Upper lobe of left lung (tissue), 6 donors: ENCODE results near the gene CACNG8. TPM values are rescaled to one million over a fixed set of nuclear protein-coding genes. Genes with fewer than 3 reads are reported as not detected.

Experiments
- ATAC-seq, 2 donors: fragments of 200-7000 bp; cut with Tn5 transposase; one replicate each; pipeline ENCODE4 v1.9.1; 2022; ENCODE audit warnings: mild to moderate bottlenecking in 2 of 2, moderate library complexity in 2 of 2; ENCODE audit not compliant: low FRiP score in 2 of 2
- DNase-seq, 2 donors: peaks; one replicate each; pipeline ENCODE4 v3.0.0-alpha.2; 2019 to 2020
- H3K27ac ChIP-seq, 4 donors: fragments of 200-600 bp; sonication (generic); one replicate each; pipeline ENCODE4 v1.5.1; 2016 to 2019
- H3K27me3 ChIP-seq, 4 donors: fragments of 200-600 bp; sonication (generic); one replicate each; pipeline ENCODE4 v1.5.1; 2017 to 2019
- H3K36me3 ChIP-seq, 4 donors: fragments of 200-600 bp; sonication (generic); one replicate each; pipeline ENCODE4 v1.5.1; 2016 to 2019
- H3K4me1 ChIP-seq, 4 donors: fragments of 200-600 bp; sonication (generic); one replicate each; pipeline ENCODE4 v1.5.1; 2018 to 2019
- H3K4me3 ChIP-seq, 4 donors: fragments of 200-600 bp; sonication (generic); one replicate each; pipeline ENCODE4 v1.5.1; 2017 to 2019; ENCODE audit warnings: mild to moderate bottlenecking in 2 of 4, moderate library complexity in 1 of 4
- H3K9me3 ChIP-seq, 4 donors: fragments of 200-600 bp; sonication (generic); one replicate each; pipeline ENCODE4 v1.5.1; 2018 to 2019
- EP300 ChIP-seq, 4 donors: sonication (generic); formaldehyde crosslinking; IDR thresholded peaks; one replicate each; pipeline ENCODE4 v1.5.1; 2017; ENCODE audit warnings: antibody characterized with exemption in 4 of 4, control low read depth in 2 of 4
- POLR2A ChIP-seq, 4 donors: fragments of 450-650 bp; IDR thresholded peaks; one replicate each; pipeline ENCODE4 v1.5.1; 2016 to 2017; ENCODE audit warnings: antibody characterized with exemption in 4 of 4, mild to moderate bottlenecking in 2 of 4
- POLR2AphosphoS5 ChIP-seq, 2 donors: sonication (generic); formaldehyde crosslinking; IDR thresholded peaks; one replicate each; pipeline ENCODE4 v1.5.1; 2017; ENCODE audit warnings: antibody characterized with exemption in 2 of 2
- WGBS, 2 donors: methylation state at CpG; one replicate each; pipeline ENCODE4 v1.1.5; 2017 to 2018; 5-methylcytosine and 5-hydroxymethylcytosine counted together
- total RNA-seq, 6 donors: library from RNA; depleted of rRNA in 4 of 6; stranded (reverse); fragments of >200 nt in 4 of 6; gene quantifications; one replicate each; pipeline versions ENCODE4 v1.1.0 to v1.2.1, GENCODE V29; 2016 to 2021
- TF ChIP-seq, protein P1 (sequence below), 6 experiments: fragments of 450-650 bp in 4 of 6; fragments of 200-600 bp in 2 of 6; sonication (generic) in 2 of 6; IDR thresholded peaks; one replicate each; pipeline ENCODE4 v1.5.1; 2016 to 2019; ENCODE audit warnings: antibody characterized with exemption in 6 of 6
- donor health status: DM: no; HTN: no; CAD: no; lungs with moderate emphysema.
- donor health status: DM: no; HTN: yes; CAD: no; lungs with severe emphysema.

Gene CACNG8
- total RNA-seq, 6 donors from 2014 or later = 0.09 to 0.44 (median 0.26) TPM; not detected in 2

DNA sequence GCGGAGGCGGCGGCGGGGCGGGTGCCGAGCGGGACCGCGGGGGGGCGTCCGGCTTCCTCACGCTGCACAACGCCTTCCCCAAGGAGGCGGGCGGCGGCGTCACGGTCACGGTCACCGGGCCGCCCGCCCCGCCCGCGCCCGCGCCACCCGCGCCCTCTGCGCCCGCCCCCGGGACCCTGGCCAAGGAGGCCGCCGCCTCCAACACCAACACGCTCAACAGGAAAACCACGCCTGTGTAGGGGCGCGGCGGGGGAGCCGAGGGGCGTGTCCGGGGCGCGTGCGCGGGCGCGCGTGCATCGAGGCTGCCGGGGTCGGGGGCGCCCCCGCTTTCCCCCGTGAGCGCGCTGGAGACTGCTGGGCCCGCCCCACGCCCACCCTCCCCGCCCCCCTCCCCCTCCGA lies 19.9 kb downstream of the CACNG8 start:
- Histone ChIP-seq H3K4me3 (peak overlapping the region in 3 of 4 donors; percentile 30 to 37 (median 33)), H3K27me3 (peaks cover 2 to 48% (median 25%) of the 10 kb centered on the region in 4 donors), H3K36me3 (no peaks in the 10 kb centered on the region), H3K27ac (no peak overlapping the region), H3K4me1 (peaks cover 20 to 40% (median 27%) of the 10 kb centered on the region in 4 donors), H3K9me3 (peaks cover 0 to 5% (median 0%) of the 10 kb centered on the region in 4 donors)
- ATAC-seq (no peak), DNase-seq (peak; percentile 31 to 90)
- TF ChIP-seq POLR2A (IDR thresholded peaks at IDR 0.05) = no peak
- TF ChIP-seq, protein P1, sequence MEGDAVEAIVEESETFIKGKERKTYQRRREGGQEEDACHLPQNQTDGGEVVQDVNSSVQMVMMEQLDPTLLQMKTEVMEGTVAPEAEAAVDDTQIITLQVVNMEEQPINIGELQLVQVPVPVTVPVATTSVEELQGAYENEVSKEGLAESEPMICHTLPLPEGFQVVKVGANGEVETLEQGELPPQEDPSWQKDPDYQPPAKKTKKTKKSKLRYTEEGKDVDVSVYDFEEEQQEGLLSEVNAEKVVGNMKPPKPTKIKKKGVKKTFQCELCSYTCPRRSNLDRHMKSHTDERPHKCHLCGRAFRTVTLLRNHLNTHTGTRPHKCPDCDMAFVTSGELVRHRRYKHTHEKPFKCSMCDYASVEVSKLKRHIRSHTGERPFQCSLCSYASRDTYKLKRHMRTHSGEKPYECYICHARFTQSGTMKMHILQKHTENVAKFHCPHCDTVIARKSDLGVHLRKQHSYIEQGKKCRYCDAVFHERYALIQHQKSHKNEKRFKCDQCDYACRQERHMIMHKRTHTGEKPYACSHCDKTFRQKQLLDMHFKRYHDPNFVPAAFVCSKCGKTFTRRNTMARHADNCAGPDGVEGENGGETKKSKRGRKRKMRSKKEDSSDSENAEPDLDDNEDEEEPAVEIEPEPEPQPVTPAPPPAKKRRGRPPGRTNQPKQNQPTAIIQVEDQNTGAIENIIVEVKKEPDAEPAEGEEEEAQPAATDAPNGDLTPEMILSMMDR (IDR thresholded peaks at IDR 0.05) = no peak
- no peak for TF ChIP-seq POLR2AphosphoS5 (IDR thresholded peaks at IDR 0.05)
- no peak for TF ChIP-seq EP300 (IDR thresholded peaks at IDR 0.05)
- 0% methylated on average over 1 of the region's 61 CpGs; no CpG with 5 or more reads in 1 of the 2 donors for WGBS, 2 donors

DNA sequence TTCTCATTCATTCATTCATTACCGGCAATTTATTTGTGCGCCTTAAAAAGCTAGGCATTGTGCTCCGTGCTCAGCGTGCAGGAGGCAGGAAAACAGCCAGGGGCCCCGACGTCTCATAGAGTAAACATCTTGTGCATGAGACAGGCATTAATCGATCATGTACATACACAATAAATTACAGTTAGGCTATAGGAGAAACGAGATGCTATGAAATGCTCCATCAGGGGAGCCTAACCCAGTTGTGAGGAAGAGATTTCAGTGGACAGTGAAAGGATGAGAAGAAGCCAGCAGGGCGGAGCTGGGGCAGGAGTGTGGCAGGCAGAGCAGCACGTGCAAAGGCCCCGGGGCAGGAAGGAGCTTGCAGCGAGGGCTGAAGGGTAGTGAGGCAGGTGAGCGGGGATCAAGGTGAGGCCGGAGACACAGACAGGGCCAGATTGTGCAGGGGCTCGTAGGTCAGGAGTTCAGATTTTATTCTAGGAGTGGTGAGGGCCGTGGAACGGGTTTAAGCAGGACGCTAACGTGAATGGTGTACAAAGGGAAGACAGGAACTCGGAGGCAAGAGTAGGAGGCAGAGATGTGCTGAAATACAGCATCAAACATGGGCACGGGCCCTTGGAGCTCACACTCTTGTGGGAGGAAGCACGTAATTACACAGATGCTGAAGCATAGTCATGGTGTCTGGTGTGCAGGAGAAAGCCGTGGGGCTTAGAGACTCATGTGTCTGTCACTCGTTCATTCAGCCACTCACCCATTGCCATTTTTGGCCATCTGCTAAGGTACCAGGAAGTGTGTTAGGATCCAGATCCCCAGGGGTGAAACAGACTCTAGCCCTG lies 20.9 kb downstream of the CACNG8 start:
- TF ChIP-seq EP300 (IDR thresholded peaks at IDR 0.05) (no peak), POLR2A (IDR thresholded peaks at IDR 0.05) (no peak)
- no peaks in the 10 kb centered on the region for H3K9me3 ChIP-seq
- peaks cover 0 to 41% (median 20%) of the 10 kb centered on the region in 4 donors for H3K27me3 ChIP-seq
- DNase-seq = no peak
- ATAC-seq = no peak
- H3K4me3 ChIP-seq = no peak overlapping the region
- peaks cover 11 to 31% (median 20%) of the 10 kb centered on the region in 4 donors for H3K4me1 ChIP-seq
- H3K27ac ChIP-seq = no peak overlapping the region
- WGBS, 2 donors = 73 to 84% methylated on average over 24 of the region's 24 CpGs
- no peaks in the 10 kb centered on the region for H3K36me3 ChIP-seq

GRCh38 chr19:53985863-53986262 lies 23.1 kb downstream of the CACNG8 start:
- H3K27me3 ChIP-seq = peaks cover 0 to 22% (median 11%) of the 10 kb centered on the region in 4 donors
- TF ChIP-seq EP300 (IDR thresholded peaks at IDR 0.05) = no peak
- TF ChIP-seq, protein P1 (IDR thresholded peaks at IDR 0.05) = no peak
- no peak for TF ChIP-seq POLR2AphosphoS5 (IDR thresholded peaks at IDR 0.05)
- TF ChIP-seq POLR2A (IDR thresholded peaks at IDR 0.05) = no peak
- 75 to 77% methylated on average over 6 of the region's 6 CpGs for WGBS, 2 donors
- no peak overlapping the region for H3K27ac ChIP-seq
- no peak for DNase-seq
- no peaks in the 10 kb centered on the region for H3K9me3 ChIP-seq
- H3K36me3 ChIP-seq = no peaks in the 10 kb centered on the region
- peaks cover 3 to 18% (median 8%) of the 10 kb centered on the region in 4 donors for H3K4me1 ChIP-seq
- no peak for ATAC-seq
- H3K4me3 ChIP-seq = no peak overlapping the region

GRCh38 chr19:53988981-53989380 lies 26.2 kb downstream of the CACNG8 start:
- Histone ChIP-seq H3K27ac (no peak overlapping the region), H3K4me1 (peaks cover 4 to 13% (median 8%) of the 10 kb centered on the region in 4 donors), H3K9me3 (no peaks in the 10 kb centered on the region), H3K4me3 (no peak overlapping the region), H3K36me3 (no peaks in the 10 kb centered on the region), H3K27me3 (peaks cover 2 to 24% (median 14%) of the 10 kb centered on the region in 4 donors)
- WGBS, 2 donors = 82 to 86% methylated on average over 6 of the region's 6 CpGs
- DNase-seq (no peak), ATAC-seq (no peak)
- TF ChIP-seq POLR2A (IDR thresholded peaks at IDR 0.05) (no peak), POLR2AphosphoS5 (IDR thresholded peaks at IDR 0.05) (no peak), EP300 (IDR thresholded peaks at IDR 0.05) (no peak)
- TF ChIP-seq, protein P1 (IDR thresholded peaks at IDR 0.05) = no peak

DNA sequence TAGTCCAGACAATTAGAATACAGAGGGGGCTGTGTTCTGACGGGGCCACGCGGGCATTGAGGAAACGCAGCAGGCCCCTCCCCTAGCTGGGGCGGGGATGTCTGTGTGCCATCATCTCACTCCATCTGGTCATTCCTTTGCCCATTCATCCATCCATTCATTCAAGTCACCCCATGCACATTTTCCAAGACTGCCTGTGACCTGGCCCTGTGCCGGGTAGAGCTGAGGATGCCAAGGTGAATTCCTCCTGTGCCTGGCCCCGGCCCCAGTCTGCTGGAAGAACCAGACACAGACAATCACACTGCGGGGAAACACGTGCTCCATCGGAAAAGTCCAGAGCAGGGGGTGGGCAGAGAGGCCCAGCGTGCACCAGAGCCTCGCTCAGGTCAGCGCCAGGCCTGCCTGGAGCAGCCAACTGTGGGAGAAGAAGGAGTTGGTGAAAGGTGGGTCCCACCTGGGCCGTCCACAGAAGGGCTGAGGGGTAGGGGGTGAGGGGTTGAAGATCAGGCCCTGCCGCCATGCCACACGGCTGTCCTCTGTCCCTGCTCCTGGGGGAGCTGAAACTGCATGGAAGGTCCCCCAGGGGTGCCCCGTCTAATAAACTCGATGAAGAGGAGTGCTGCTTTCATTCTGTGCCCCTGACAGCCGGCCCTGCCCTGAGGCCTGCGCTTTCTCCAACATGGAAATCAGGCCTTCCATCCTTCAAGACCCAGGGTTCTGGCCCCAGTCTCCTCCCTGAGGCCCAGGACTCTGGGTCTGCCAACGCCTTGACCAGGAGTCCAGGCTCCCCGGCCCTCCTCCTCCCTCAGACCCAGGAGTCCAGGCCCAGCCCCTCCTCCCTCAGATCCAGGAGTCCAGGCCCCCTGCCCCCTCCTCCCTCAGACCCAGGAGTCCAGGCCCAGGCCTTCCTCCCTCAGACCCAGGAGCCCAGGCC lies 27.1 kb downstream of the CACNG8 start:
- ATAC-seq = no peak
- no peak for TF ChIP-seq POLR2AphosphoS5 (IDR thresholded peaks at IDR 0.05)
- TF ChIP-seq, protein P1 (IDR thresholded peaks at IDR 0.05) = no peak
- Histone ChIP-seq H3K9me3 (no peaks in the 10 kb centered on the region), H3K4me1 (peaks cover 4 to 13% (median 8%) of the 10 kb centered on the region in 4 donors), H3K4me3 (no peak overlapping the region), H3K27me3 (peaks cover 2 to 24% (median 14%) of the 10 kb centered on the region in 4 donors), H3K27ac (no peak overlapping the region), H3K36me3 (no peaks in the 10 kb centered on the region)
- WGBS, 2 donors = 57 to 66% methylated on average over 15 to 16 of the region's 22 CpGs
- no peak for DNase-seq
